KMS-11 (cell line): ENCODE data around the gene CAMK2D.

Experiments
- H2AFZ ChIP-seq: fragments of 200-600 bp; sonication (generic); 2 replicates; pipeline ENCODE4 v1.6.1; 2016; ENCODE audit warnings: antibody characterized with exemption, mixed run types, low read depth
- H3K27ac ChIP-seq: fragments of 200-600 bp; sonication (generic); 2 replicates; pipeline ENCODE4 v1.6.1; 2016; ENCODE audit warnings: mild to moderate bottlenecking, mixed run types
- H3K27me3 ChIP-seq: fragments of 200-600 bp; sonication (generic); 2 replicates; pipeline ENCODE4 v1.6.1; 2017; ENCODE audit warnings: mild to moderate bottlenecking, low read depth, mixed run types, moderate library complexity; ENCODE audit not compliant: insufficient read depth
- H3K36me3 ChIP-seq: fragments of 200-600 bp; sonication (generic); 2 replicates; pipeline ENCODE4 v1.6.1; 2017; ENCODE audit warnings: mild to moderate bottlenecking, mixed run types; ENCODE audit not compliant: insufficient read depth
- H3K4me1 ChIP-seq: fragments of 200-600 bp; sonication (generic); 2 replicates; pipeline ENCODE4 v1.6.1; 2016; ENCODE audit warnings: mild to moderate bottlenecking, low read depth, mixed run types; ENCODE audit not compliant: poor library complexity, severe bottlenecking
- H3K4me2 ChIP-seq: fragments of 200-600 bp; sonication (generic); 2 replicates; pipeline ENCODE4 v1.7.0; 2016; ENCODE audit warnings: mild to moderate bottlenecking, mixed run types
- H3K4me3 ChIP-seq: fragments of 200-600 bp; sonication (generic); IDR thresholded peaks from 2 replicates; pipeline ENCODE4 v1.6.1; 2017; ENCODE audit warnings: low read depth, low read length, mixed read lengths; ENCODE audit not compliant: insufficient read depth
- H3K79me2 ChIP-seq: fragments of 200-600 bp; sonication (generic); 2 replicates; pipeline ENCODE4 v1.6.1; 2016; ENCODE audit warnings: low read depth, mixed run types; ENCODE audit not compliant: insufficient read depth
- H3K9ac ChIP-seq: fragments of 200-600 bp; sonication (generic); 2 replicates; pipeline ENCODE4 v1.6.1; 2016; ENCODE audit warnings: mild to moderate bottlenecking, mixed run types
- H4K20me1 ChIP-seq: fragments of 200-600 bp; sonication (generic); 2 replicates; pipeline ENCODE4 v1.6.1; 2016; ENCODE audit warnings: mild to moderate bottlenecking, mixed run types; ENCODE audit not compliant: insufficient read depth
- CTCF ChIP-seq: fragments of 200-600 bp; sonication (generic); conservative IDR thresholded peaks from 2 replicates; pipeline ENCODE4 v1.6.1; 2017; ENCODE audit warnings: low read depth, mild to moderate bottlenecking, antibody characterized with exemption, low read length, moderate library complexity, mixed read lengths

The CAMK2D gene

GRCh38 chr4:113572620-113573019 lies 188.9 kb downstream of the CAMK2D start:
- peaks cover 41% of the 10 kb centered on the region for H3K4me1 ChIP-seq
- no peak overlapping the region for H2AFZ ChIP-seq
- H3K79me2 ChIP-seq: no peaks in the 10 kb centered on the region
- TF ChIP-seq CTCF: no peak
- H3K27me3 ChIP-seq: no peaks in the 10 kb centered on the region
- H3K36me3 ChIP-seq: no peaks in the 10 kb centered on the region
- no peak overlapping the region for H3K4me3 ChIP-seq
- no peak overlapping the region for H3K27ac ChIP-seq
- H4K20me1 ChIP-seq: no peaks in the 10 kb centered on the region
- H3K4me2 ChIP-seq: no peak overlapping the region
- no peak overlapping the region for H3K9ac ChIP-seq

GRCh38 chr4:113566015-113566795 lies 195.3 kb downstream of the CAMK2D start:
- Histone ChIP-seq H3K4me1 (peaks cover 50% of the 10 kb centered on the region), H3K9ac (no peak overlapping the region; the same call in 1 of the 2 replicates), H4K20me1 (no peaks in the 10 kb centered on the region), H3K4me2 (peak overlapping the region; percentile 43), H3K27ac (peak overlapping the region; percentile 74; the same call in 1 of the 2 replicates), H2AFZ (no peak overlapping the region), H3K36me3 (no peaks in the 10 kb centered on the region), H3K27me3 (no peaks in the 10 kb centered on the region), H3K4me3 (no peak overlapping the region), H3K79me2 (no peaks in the 10 kb centered on the region)
- no peak for TF ChIP-seq CTCF

- Histone ChIP-seq H3K36me3 (no peaks in the 10 kb centered on the region), H3K79me2 (no peaks in the 10 kb centered on the region), H3K9ac (peak overlapping the region; percentile 45; the same call in 1 of the 2 replicates), H3K4me1 (peaks cover 50% of the 10 kb centered on the region), H2AFZ (peak overlapping the region; percentile 47; the same call in 1 of the 2 replicates), H3K4me2 (peak overlapping the region; percentile 43), H3K4me3 (no peak overlapping the region), H4K20me1 (no peaks in the 10 kb centered on the region), H3K27ac (peak overlapping the region; percentile 74), H3K27me3 (no peaks in the 10 kb centered on the region)
- no peak for TF ChIP-seq CTCF
Measured at GRCh38 chr4:113565702-113566012, 195.9 kb downstream of the CAMK2D start.

- no peak for TF ChIP-seq CTCF
- Histone ChIP-seq H3K79me2 (no peaks in the 10 kb centered on the region), H3K27ac (peak overlapping the region; percentile 74; the same call in 1 of the 2 replicates), H3K9ac (no peak overlapping the region), H3K4me3 (no peak overlapping the region), H3K4me1 (peaks cover 50% of the 10 kb centered on the region), H4K20me1 (no peaks in the 10 kb centered on the region), H3K27me3 (no peaks in the 10 kb centered on the region), H2AFZ (no peak overlapping the region), H3K36me3 (no peaks in the 10 kb centered on the region), H3K4me2 (peak overlapping the region; percentile 43)
Measured at GRCh38 chr4:113564493-113564892, 197.0 kb downstream of the CAMK2D start.
